Measurements from ENCODE around the gene REEP1. TPM values are rescaled to one million over a fixed set of nuclear protein-coding genes. Genes with fewer than 3 reads are reported as not detected.

The REEP1 gene
- total RNA-seq, 1 experiment from 2014 or later, result not detected

- H3K4me1 Mint-ChIP-seq (ENCODE audit: insufficient read depth, unreplicated experiment), result peaks cover 13% of the 10 kb centered on the region
- intact Hi-C loops (cut with micrococcal nuclease), result no loop called here
- CTCF ChIA-PET, result interaction anchor here (0.5 to 0.8 kb wide), 2 partner anchors 9 to 276 kb away, joined by 3 read pairs; no protein-coding TSS in a partner anchor
- H3K27ac Mint-ChIP-seq (ENCODE audit: low read depth, unreplicated experiment), result peak overlapping the region; percentile 52
- TF ChIP-seq, protein P1, sequence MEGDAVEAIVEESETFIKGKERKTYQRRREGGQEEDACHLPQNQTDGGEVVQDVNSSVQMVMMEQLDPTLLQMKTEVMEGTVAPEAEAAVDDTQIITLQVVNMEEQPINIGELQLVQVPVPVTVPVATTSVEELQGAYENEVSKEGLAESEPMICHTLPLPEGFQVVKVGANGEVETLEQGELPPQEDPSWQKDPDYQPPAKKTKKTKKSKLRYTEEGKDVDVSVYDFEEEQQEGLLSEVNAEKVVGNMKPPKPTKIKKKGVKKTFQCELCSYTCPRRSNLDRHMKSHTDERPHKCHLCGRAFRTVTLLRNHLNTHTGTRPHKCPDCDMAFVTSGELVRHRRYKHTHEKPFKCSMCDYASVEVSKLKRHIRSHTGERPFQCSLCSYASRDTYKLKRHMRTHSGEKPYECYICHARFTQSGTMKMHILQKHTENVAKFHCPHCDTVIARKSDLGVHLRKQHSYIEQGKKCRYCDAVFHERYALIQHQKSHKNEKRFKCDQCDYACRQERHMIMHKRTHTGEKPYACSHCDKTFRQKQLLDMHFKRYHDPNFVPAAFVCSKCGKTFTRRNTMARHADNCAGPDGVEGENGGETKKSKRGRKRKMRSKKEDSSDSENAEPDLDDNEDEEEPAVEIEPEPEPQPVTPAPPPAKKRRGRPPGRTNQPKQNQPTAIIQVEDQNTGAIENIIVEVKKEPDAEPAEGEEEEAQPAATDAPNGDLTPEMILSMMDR (IDR thresholded peaks at IDR 0.05; ENCODE audit: unreplicated experiment), result no peak
- H3K9me3 Mint-ChIP-seq (ENCODE audit: unreplicated experiment), result no peaks in the 10 kb centered on the region
- DNase-seq (ENCODE audit: unreplicated experiment), result no peak
- peaks cover 72% of the 10 kb centered on the region for H3K36me3 Mint-ChIP-seq (ENCODE audit: insufficient read depth, unreplicated experiment)
- no peak overlapping the region for H3K4me3 Mint-ChIP-seq (ENCODE audit: unreplicated experiment)
- POLR2A ChIA-PET, result interaction anchor here (1.1 kb wide), 1 partner anchor 69 kb away, joined by 5 read pairs; the partner anchor contains the start of gene PTCD3
- H3K27me3 Mint-ChIP-seq (ENCODE audit: insufficient read depth, unreplicated experiment), result no peaks in the 10 kb centered on the region
- BruUV-seq (replicated peaks), result no TSS peak
These were observed 161.6 kb downstream of the REEP1 start for GRCh38 chr2:86175828-86176227.

- CTCF ChIA-PET, result no interaction called here
- peak overlapping the region; percentile 52 for H3K27ac Mint-ChIP-seq (ENCODE audit: low read depth, unreplicated experiment)
- BruUV-seq (replicated peaks), result no TSS peak
- POLR2A ChIA-PET, result no interaction called here
- TF ChIP-seq, protein P1 (IDR thresholded peaks at IDR 0.05; ENCODE audit: unreplicated experiment), result no peak
- H3K4me3 Mint-ChIP-seq (ENCODE audit: unreplicated experiment), result no peak overlapping the region
- no peaks in the 10 kb centered on the region for H3K9me3 Mint-ChIP-seq (ENCODE audit: unreplicated experiment)
- DNase-seq (ENCODE audit: unreplicated experiment), result no peak
- H3K36me3 Mint-ChIP-seq (ENCODE audit: insufficient read depth, unreplicated experiment), result peaks cover 76% of the 10 kb centered on the region
- no peaks in the 10 kb centered on the region for H3K27me3 Mint-ChIP-seq (ENCODE audit: insufficient read depth, unreplicated experiment)
- intact Hi-C loops (cut with micrococcal nuclease), result no loop called here
- H3K4me1 Mint-ChIP-seq (ENCODE audit: insufficient read depth, unreplicated experiment), result peaks cover 13% of the 10 kb centered on the region
These were observed 163.0 kb downstream of the REEP1 start for GRCh38 chr2:86174445-86174844.

GRCh38 chr2:86172610-86173009 is 164.8 kb downstream of the REEP1 start:
- Mint-ChIP-seq H3K9me3 (ENCODE audit: unreplicated experiment) (no peaks in the 10 kb centered on the region), H3K36me3 (ENCODE audit: insufficient read depth, unreplicated experiment) (peaks cover 77% of the 10 kb centered on the region), H3K4me1 (ENCODE audit: insufficient read depth, unreplicated experiment) (peaks cover 13% of the 10 kb centered on the region), H3K27me3 (ENCODE audit: insufficient read depth, unreplicated experiment) (no peaks in the 10 kb centered on the region), H3K4me3 (ENCODE audit: unreplicated experiment) (no peak overlapping the region), H3K27ac (ENCODE audit: low read depth, unreplicated experiment) (no peak overlapping the region)
- ChIA-PET POLR2A (no interaction called here), CTCF (interaction anchor here (1.0 kb wide), 1 partner anchor 13 kb away, joined by 4 read pairs; no protein-coding TSS in a partner anchor)
- no TSS peak for BruUV-seq (replicated peaks)
- intact Hi-C loops (cut with micrococcal nuclease), result no loop called here
- no peak for DNase-seq (ENCODE audit: unreplicated experiment)
- TF ChIP-seq, protein P1 (IDR thresholded peaks at IDR 0.05; ENCODE audit: unreplicated experiment), result no peak

GRCh38 chr2:86171295-86171694 is 166.1 kb downstream of the REEP1 start:
- ChIA-PET POLR2A (interaction anchor here (0.7 to 2.4 kb wide), 2 partner anchors 10 to 21 kb away, joined by 4 to 5 read pairs; no protein-coding TSS in a partner anchor), CTCF (no interaction called here)
- peaks cover 11% of the 10 kb centered on the region for H3K4me1 Mint-ChIP-seq (ENCODE audit: insufficient read depth, unreplicated experiment)
- TF ChIP-seq, protein P1 (IDR thresholded peaks at IDR 0.05; ENCODE audit: unreplicated experiment), result no peak
- no peaks in the 10 kb centered on the region for H3K27me3 Mint-ChIP-seq (ENCODE audit: insufficient read depth, unreplicated experiment)
- DNase-seq (ENCODE audit: unreplicated experiment), result no peak
- no peaks in the 10 kb centered on the region for H3K9me3 Mint-ChIP-seq (ENCODE audit: unreplicated experiment)
- no peak overlapping the region for H3K4me3 Mint-ChIP-seq (ENCODE audit: unreplicated experiment)
- BruUV-seq (replicated peaks), result no TSS peak
- peaks cover 77% of the 10 kb centered on the region for H3K36me3 Mint-ChIP-seq (ENCODE audit: insufficient read depth, unreplicated experiment)
- intact Hi-C loops (cut with micrococcal nuclease), result no loop called here
- H3K27ac Mint-ChIP-seq (ENCODE audit: low read depth, unreplicated experiment), result no peak overlapping the region

Data from MCF 10A (cell line).